GM21526 (cell line): Measurements from ENCODE around the gene LUC7L3.

Source experiments
- ATAC-seq: cut with Tn5 transposase; IDR thresholded peaks from one replicate; pipeline ENCODE4 v1.9.1; 2021; ENCODE audit warnings: moderate library complexity; ENCODE audit not compliant: unreplicated experiment, low FRiP score

LUC7L3 gene

DNA sequence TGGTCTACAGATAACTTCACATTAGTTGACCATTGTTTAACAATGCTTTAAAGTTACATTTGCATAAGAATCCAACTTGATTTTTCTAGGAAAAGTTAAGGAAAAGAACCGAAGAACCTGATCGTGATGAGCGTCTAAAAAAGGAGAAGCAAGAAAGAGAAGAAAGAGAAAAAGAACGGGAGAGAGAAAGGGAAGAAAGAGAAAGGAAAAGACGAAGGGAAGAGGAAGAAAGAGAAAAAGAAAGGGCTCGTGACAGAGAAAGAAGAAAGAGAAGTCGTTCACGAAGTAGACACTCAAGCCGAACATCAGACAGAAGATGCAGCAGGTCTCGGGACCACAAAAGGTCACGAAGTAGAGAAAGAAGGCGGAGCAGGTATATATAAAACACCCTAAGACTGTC, 26.2 kb downstream of the LUC7L3 start:
- no peak for ATAC-seq

DNA sequence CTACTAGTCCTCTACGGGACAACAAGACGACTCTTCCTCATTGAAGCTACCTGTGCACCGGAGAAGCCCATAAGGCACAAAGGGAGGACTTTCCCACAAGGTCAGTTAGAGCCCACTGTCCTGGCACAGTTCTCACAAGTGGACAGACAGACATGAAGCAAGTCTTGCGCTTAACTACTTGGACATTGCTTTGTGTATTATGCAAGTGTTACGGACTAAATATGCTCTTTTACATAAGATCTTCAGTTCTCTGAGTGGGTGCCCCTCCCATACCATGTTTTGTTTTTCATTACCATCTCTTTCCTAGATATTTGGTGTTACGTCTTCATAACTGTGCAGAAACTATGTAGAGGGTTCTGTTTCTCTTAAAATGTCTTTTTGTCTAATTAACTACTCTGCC, 29.8 kb downstream of the LUC7L3 start:
- no peak for ATAC-seq

DNA sequence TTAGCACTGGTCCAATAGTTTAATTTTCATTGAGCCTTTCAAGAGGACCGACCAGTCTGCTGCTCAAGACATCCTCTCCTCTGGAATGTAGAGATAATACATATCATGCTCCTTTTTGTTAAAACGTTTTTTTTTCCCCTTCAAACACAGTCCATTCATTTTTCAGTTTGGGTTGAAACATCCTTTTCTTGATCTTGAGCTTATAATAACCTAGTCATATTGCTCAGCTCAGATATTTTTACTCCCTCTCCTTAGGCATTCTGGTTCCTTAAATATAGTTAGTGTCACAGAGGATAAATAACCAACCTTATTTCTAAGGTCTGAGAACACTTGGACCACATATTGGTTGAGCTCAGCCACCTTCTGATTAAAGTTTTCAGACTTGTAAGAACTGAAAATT, 35.1 kb downstream of the LUC7L3 start:
- no peak for ATAC-seq

DNA sequence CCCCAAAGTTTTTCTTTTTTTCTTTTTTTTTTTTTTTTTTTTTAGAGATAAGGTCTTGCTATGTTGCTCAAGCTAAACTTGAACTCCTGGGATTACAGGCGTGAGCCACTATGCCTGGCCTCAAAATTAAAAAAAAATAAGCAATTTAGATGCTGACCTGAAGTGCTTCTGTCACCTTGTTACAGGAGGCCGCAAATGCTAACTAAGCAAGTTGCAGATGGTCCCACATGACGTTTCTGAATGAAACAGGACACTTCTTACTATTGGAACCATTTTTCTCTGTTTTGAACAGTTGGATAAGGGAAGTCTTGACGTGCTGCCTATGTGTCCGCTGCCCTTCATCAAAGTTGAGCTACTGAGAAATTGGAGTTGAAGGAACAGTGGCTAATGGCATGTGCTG, 39.1 kb downstream of the LUC7L3 start:
- no peak for ATAC-seq

DNA sequence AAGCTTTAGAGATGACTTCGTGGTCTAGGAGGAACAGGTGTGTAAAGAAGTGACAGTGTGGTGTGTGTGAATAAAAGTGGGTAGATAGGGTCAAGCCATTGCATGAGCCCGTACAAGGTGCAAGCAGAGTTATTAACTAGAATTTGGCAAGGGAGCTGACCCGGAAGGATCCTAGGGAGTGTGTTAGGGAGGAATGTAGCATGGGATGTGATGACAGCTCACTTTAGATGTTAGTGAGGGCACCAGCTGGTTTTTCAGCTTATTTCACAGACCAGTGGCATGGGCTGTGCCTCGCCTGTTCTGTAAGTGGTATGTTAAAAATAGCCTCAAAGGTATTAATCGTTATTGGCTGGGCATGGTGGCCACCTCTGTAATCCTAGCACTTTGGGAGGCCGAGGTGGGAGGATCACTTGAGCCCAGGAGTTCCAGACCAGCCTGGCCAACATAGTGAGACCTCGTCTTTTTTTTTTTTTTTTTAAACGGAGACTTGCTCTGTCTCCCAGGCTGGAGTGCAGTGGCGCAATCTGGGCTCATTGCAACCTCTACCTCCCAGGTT, 39.7 kb downstream of the LUC7L3 start:
- ATAC-seq, result no peak

DNA sequence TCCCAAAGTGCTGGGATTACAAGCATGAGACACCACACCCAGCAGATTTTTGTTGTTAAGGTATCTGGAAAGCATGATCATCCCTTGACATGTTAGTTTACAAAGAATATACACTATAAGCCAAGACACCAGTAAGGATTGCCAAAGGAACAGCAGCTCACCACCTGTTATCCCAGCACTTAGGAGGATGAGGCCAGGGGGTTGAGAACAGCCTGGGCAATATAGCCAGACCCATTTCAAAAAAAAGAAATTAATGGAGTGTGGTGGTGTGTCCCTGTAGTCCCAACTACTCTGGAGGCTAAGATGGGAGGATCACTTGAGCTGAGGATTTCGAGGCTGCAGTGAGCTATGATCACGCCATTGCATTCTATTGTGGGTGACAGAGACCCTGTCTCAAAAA, 42.8 kb downstream of the LUC7L3 start:
- ATAC-seq, result no peak

DNA sequence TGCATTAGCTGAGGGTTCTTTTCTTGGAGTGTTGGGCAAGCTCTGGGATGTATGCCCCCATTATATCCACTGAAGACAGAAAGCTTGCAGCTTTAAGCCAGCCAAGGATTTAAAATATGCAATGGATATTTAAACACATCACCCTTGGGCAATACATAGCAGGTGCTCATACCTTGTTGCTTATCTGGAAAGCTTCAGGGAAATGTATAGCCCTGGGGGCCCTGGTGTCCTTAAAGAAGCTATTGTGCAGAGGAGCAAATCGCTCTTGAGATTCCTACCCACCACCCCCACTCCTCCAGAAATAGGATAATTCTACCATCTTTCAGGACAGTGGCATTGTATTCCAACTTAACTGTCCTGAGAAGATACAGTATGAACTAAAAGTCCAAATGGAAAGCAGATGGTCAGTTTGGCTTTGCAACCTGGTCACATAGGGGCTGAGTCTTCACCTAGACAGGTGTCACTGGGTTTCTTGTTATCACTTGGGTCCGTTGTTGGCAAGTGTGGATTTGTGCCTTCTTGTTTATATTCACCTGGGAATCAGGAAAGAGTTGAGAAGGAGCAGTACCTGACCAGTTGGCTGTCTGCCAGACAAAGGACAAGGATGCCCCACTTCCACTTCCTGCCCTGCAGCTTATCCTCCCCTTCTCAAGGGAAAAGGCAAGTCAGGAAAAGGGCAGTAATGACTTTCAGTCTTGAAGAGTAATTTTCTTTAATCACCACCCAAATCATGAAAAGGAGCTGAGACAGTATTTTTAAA, 44.5 kb downstream of the LUC7L3 start:
- no peak for ATAC-seq

DNA sequence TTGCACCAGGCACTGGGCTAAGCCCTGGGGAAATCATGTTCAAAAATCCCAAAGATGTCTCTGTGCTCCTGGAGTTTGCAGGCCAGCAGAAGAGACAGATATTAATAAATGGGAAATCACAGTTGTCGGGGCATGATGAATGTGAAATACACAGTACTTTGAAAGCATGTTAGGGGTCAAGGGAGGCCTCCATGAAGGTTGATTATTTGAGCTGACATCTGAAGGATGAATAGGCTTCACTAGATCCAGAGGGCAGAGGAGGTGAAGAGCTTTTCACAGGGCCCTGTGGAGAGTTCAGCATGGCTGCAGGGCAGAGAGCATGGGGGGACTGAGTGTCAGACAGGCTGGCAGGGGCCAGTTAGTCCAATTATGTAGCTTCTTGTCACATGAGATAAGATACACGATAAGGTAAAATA, 45.3 kb downstream of the LUC7L3 start:
- no peak for ATAC-seq

DNA sequence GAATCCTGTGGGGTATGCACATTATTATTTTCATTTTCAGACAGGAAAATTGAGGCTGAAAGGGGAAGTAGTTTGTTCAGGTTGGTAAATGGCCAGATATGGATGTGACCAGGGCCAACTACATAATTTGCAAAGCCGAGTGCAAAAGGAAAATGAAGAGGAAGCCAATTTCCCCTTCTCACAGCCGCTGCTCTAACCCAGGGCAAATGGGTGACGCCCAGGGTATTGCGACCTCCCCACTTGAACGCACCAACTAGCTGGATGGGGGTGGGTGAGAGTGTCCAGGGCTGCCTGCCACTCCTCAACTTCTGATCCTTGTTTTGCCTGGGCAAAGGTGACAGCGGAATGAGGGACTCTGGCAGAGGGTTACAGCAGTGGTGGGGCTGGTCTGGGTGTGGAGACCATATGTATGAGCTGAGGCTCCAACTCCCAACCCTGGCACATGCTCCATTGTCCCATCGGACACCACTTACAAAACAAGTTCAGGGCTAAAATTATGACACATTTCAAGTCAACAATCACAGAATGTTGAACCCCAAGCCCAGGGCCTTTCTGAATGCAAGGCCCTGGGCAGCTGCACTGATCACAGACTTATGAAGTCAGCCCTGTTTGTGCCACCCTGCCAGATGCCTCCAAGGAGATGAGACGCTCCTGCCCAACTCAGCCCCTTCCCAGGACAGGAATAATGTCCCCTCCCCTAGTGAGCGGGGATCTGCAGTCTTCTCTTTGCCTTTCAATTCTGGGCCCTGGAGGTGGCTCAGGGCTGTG, 46.2 kb downstream of the LUC7L3 start:
- ATAC-seq, result peak; percentile 47

DNA sequence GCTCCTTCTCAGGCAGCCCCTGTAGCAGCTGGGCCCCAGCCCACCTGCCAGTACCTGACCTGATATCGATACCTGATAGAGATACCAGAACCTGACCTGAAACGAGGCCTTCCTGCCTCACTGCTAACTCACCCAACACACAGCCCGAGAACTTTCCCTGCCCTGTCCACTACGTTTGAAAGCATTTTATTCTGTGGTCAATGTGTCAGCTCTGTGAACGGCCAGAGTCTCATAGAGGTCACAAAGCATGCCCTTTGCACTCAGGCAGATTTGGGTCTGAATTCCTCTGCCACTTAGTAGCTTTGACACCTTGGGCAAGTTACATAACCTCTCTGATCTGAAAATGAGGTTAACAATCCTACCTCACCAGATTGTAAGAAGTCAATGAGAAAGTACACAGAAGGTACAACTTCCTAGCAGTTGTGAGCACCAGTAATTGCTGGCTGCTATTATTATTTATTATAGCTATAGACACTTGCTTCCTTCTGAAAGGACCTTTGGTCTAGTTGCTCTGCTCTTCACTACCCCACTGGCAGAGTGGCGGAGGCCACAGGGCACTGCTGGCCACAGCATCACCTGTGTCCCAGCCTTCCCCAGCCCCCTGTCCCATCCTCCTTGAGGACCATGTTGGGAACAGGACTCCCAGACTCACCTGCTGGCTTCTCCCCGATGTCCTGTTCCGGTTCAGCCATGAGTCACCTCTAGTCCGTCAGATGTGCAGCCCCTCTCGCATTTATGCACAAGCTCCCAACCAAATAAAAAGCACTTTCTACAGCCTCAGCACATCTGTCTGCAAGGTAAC, 47.0 kb downstream of the LUC7L3 start:
- ATAC-seq, result no peak

DNA sequence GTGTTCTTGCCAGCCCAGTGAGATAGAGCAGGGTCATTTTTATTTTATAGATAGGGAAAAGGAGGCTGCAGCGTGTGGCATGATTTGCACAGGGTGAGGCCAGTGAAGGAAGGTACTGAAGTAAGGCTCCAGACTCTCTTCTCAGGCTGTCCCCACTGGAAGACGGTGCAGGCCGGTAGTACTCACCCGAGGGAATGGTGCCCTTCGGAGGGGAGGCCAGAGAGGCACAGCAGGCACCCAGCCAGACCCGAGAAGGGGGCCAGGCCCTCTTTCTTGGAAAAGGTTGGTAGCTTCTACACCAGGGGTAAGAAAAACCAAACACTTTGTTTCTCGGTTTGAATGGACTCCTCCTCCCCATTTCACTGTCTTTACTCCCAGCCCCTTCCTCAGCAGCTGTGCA, 47.6 kb downstream of the LUC7L3 start:
- no peak for ATAC-seq

DNA sequence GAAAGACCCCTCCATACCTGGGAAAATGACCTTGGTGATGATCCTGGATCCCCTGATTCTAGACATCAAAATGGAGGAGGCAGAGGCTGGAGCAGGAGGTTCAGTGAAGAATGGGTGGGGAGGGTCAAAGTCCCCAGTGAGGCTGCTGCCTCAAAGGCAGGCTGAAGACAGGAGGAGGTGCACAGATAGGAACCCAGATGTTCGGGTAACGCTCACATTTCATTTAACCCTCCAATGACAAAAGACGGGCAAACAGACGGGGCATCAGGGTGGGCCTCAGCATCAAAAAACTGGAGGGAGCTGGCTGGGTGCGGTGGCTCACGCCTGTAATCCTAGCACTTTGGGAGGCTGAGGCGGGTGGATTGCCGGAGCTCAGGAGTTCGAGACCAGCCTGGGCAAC, 48.0 kb downstream of the LUC7L3 start, which contains the start of gene ANKRD40CL:
ANKRD40CL (minus strand) TSS at position 73 of the 400 bp plus-strand sequence. CDS start 605 bp downstream, outside the sequence.
- no peak for ATAC-seq

DNA sequence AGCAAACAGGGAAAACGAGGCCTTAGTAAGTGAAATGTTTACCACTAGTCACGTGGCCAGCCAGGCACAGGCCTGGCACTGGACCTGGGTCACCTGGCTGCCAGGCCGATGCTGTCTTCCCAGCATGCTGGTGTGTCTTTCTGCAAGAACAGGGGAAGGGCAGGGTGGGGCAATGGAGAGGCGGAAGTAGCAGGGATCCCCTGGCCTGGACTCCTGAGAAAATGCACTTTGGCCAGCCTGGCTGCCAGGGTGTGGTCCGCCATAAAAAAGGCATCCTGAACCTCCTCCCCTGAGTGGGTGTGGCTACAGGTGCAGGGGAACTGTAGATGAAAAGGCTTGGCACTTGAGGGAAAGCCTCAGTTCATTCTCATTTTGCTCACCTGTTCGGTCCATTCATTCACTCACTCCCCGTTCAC, 49.0 kb downstream of the LUC7L3 start:
- no peak for ATAC-seq

DNA sequence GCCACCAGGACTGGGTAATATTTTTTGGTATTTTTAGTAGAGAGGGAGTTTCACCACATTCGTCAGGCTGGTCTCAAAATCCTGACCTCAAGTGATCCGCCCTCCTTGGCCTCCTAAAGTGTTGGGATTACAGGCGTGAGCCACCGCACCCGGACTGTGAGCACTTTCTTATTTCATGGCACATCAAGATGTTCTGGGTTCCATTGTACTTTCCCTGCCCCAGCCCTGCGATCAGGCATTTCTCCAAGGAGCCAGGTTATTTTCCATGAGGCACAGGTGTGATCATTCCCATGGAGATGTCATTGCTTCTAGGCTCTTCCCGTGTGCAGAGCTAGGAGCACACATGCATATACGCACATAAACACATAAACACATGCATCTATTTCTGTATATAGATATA, 50.5 kb downstream of the LUC7L3 start:
- no peak for ATAC-seq

DNA sequence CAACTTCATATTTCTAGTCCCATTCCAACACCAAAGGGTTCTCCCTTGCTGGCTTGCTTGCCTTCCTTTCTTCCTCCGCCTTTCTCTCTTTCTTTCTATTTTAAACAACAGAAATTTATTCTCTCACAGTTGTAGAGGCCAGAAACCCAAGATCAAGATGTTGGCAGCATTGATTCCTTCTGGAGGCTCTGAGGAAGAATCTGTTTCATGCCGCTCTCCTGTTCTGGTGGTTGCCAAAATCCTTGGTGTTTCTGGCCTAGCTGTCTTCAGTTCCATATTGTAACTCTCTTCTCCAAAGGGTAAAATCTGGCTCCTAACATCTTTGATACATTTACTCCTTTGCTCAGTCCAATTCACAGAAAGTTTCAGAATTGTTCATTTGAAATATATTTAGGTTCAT, 50.9 kb downstream of the LUC7L3 start:
- ATAC-seq, result no peak

DNA sequence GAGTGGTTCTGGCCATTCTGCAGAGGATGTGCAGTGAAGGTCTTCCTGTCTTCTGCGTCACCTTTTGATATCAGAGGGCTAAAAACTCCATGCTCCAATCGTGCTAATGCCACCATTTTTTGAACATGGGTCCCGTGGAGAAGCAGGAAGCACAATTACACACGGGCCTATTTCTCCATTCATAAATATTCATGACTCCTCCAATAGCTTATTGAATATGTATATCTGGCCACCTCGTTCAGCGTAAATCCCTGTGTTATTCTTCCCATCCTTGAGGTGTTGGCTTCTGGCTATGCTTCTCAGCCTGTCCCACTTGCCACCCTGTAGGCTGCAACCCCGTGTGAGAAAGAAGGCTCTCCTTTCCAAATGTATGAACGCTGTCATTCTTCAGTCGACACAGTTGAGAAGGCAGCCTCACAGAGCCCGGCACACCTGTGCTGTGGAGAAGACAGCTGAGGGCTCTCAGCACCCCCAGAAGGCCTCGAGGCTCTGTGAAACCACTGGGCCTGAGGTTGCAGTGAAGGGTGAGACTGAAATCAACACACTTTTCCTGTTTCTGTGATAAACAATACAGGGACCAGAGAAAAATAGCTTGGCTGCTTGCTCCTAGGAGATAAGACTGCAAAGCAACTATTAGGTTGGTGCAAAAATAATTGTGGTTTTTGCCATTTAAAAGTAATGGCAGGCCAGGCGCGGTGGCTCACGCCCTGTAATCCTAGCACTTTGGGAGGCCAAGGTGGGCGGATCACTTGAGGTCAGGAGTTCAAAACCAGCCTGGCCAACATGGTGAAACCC, 52.8 kb downstream of the LUC7L3 start:
- peak; percentile 94 for ATAC-seq

DNA sequence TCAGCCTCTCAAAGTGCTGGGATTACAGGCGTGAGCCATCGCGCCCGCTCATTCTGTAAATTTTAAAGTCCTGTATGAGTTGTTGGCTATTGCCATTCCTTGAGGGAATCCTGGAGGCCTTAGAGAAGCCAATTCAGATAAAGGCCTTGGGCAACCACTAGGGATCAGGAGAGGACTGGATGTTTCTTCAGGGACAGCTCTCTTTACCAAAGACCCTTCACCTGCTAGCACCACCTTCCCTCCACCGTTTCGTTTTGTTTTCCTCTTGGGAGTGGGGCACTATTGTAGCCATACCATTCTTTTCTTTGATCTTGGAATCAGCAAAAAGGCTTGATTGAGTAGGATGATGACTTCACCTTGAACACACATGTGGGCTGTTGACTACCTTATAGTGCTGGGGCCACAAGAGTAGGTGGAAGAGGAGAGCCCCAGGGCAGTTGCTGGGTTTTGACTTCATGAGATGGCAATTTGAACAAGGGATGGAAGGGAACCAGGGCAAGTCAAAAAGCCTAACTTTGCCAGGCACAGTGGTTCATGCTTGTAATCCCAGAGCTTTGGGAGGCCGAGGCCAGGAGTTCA, 54.9 kb downstream of the LUC7L3 start:
- no peak for ATAC-seq

DNA sequence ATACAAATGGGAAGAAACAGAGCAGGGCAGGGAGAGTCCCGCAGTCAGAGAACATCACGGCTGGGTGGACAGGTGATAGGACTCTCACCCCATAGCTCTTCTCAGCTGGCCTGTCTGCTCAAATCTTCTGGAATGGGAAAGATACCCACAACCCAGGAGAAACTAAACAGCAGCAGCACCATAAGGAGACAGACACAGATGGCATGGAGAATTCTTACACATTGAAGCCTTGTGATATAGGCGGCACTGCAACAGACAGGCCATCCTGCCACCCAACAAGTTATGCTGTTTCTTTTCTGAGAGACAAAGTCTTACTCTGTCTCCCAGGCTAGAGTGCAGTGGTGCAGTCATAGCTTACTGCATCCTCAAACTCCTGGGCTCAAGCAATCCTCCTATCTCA, 56.5 kb downstream of the LUC7L3 start:
- no peak for ATAC-seq

DNA sequence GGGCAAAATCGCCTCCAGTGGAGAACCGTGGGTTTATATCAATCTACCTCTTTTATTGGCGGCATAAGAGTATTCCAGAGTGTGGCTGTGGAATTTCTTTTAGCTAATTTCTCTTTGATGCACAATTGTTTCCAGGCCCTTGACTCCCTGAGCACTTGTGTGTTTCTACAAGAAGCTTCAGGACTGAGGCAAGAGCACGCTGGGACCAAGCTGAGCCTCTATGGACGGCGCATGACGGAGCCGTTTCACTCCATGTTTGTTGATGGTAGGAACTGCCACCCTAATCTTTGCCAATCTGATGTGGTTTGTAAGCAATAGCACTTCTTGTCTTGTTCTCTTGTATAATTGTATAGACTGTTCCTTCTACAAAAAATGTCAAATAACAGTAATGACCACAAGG, 59.1 kb downstream of the LUC7L3 start:
- no peak for ATAC-seq

DNA sequence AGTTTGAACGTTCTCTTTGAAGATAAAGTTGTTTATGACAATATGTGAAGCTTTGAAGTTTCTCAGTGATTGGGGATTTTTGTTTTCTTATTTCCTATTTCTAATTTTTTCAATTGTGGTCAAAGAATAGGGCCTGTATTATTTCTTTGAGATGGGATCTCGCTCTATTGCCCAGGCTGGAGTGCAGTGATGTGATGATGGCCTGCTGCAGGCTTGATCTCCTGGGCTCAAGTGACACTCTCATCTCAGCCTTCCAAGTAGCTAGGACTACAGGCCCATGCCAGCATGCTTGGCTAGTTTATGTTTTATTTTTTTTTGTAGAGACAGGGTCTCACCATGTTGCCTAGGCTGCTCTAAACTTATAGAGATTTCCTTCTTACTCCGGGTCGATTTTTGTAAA, 59.6 kb downstream of the LUC7L3 start:
- ATAC-seq, result no peak
